ENCODE data around the gene DDIAS. TPM values are rescaled to one million over a fixed set of nuclear protein-coding genes. Genes with fewer than 3 reads are reported as not detected.

The DDIAS gene
- total and polyA plus RNA-seq, 10 of the 15 experiments (the other 5 are each of a cell fraction or from before 2014, with no cell fraction given) = 6.9 to 27.8 (median 12.9) TPM

DNA sequence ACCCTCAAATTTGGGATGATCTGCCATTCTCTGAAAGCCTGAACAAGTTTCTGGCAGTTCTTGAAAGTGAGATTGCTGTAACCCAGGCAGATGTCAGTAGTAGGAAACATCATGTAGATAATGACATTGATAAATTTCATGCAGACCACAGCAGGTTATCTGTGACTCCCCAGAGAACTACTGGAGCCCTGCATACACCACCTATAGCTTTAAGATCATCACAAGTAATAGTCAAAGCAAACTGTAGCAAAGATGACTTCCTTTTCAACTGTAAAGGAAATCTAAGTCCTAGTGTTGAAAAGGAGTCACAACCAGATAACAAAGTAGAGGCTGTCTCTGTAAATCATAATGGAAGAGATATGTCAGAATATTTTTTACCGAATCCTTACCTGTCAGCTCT is 31.0 kb downstream of the DDIAS start:
- DNase-seq (ENCODE audit: low read depth, low spot score) (no peak), ATAC-seq (no peak), FAIRE-seq (no peak)
- WGBS (ENCODE audit: insufficient coverage, insufficient replicate concordance, low lambda C conversion rate, missing lambda C conversion rate) = 100% methylated on average over 1 of the region's 1 CpG
- Histone ChIP-seq H3K27me3 (replicated peaks in 1 of 2; ENCODE audit: control insufficient read depth in 2 of 2, insufficient read depth in 2 of 2, low read length in 1 of 2) (no peaks in the 10 kb centered on the region), H3K27ac (ENCODE audit: control insufficient read depth, insufficient read depth) (no peak overlapping the region), H3K9ac (ENCODE audit: control insufficient read depth, insufficient read depth, low read length) (no peak overlapping the region), H3K36me3 (ENCODE audit: control insufficient read depth in 2 of 2, insufficient read depth in 2 of 2, low read length in 1 of 2) (peaks cover 0 to 2% of the 10 kb centered on the region in 2 experiments; a peak in 2 of 4 replicates), H3K4me2 (ENCODE audit: control insufficient read depth, insufficient read depth) (no peak overlapping the region), H2AFZ (ENCODE audit: control insufficient read depth, low read depth, low read length) (no peak overlapping the region), H3K4me3 (no peak overlapping the region), H3K79me2 (ENCODE audit: control insufficient read depth, insufficient read depth, low read length) (no peaks in the 10 kb centered on the region), H3K4me1 (ENCODE audit: control insufficient read depth, insufficient read depth, low read length) (peaks cover 13% of the 10 kb centered on the region), H4K20me1 (ENCODE audit: control insufficient read depth, insufficient read depth) (no peaks in the 10 kb centered on the region), H3K9me3 (replicated peaks; ENCODE audit: control insufficient read depth, insufficient read depth, low read length) (no peaks in the 10 kb centered on the region)
- POLR2A ChIA-PET = interaction anchor here (0.8 to 2.2 kb wide), 5 partner anchors 14 to 131 kb away, joined by 3 to 6 read pairs (median 3); no protein-coding TSS in a partner anchor
- in situ Hi-C loops (cut with MboI) = no loop called here
- SMC1A ChIA-PET (ENCODE audit: uncharacterized antibody, unreplicated experiment) = interaction anchor here (0.7 to 6.7 kb wide), 6 partner anchors 14 to 224 kb away, joined by 3 to 85 read pairs (median 6); partner anchors contain the start of gene RAB30
- RAD21 ChIA-PET (ENCODE audit: unreplicated experiment) = interaction anchor here (0.6 to 3.4 kb wide), 8 partner anchors 9 to 130 kb away, joined by 3 to 31 read pairs (median 4); partner anchors contain the start of gene PRCP
- BruUV-seq (replicated peaks) = no TSS peak
- CTCF ChIA-PET = interaction anchor here (0.7 to 3.5 kb wide), 6 partner anchors 12 to 316 kb away, joined by 3 to 14 read pairs (median 11); no protein-coding TSS in a partner anchor
- intact Hi-C loops (cut with micrococcal nuclease; ENCODE audit: unreplicated experiment) = no loop called here
- TF ChIP-seq NRF1 (conservative IDR thresholded peaks at IDR 0.05; ENCODE audit: low read depth, low read length) (no peak), MYC (IDR thresholded peaks at IDR 0.05; ENCODE audit: insufficient read depth, insufficient read length, insufficient replicate concordance, low read length, severe bottlenecking) (no peak), CBX5 (IDR thresholded peaks at IDR 0.05; ENCODE audit: low read depth) (no peak), TBL1XR1 (IDR thresholded peaks at IDR 0.05; ENCODE audit: low read depth, low read length) (no peak), SUZ12 (IDR thresholded peaks at IDR 0.05; ENCODE audit: unreplicated experiment) (no peak), NFIC (IDR thresholded peaks at IDR 0.05; ENCODE audit: low read depth, low read length) (no peak), CBX3 (IDR thresholded peaks at IDR 0.05; ENCODE audit: borderline replicate concordance, low read depth) (no peak), GABPA (IDR thresholded peaks at IDR 0.05; ENCODE audit: low read depth) (no peak), SMAD1 (IDR thresholded peaks at IDR 0.05; ENCODE audit: low read depth, partially characterized antibody) (no peak), POLR2A (IDR thresholded peaks at IDR 0.05; ENCODE audit: low read depth, low read length) (no peak)
- TF ChIP-seq, protein P1, sequence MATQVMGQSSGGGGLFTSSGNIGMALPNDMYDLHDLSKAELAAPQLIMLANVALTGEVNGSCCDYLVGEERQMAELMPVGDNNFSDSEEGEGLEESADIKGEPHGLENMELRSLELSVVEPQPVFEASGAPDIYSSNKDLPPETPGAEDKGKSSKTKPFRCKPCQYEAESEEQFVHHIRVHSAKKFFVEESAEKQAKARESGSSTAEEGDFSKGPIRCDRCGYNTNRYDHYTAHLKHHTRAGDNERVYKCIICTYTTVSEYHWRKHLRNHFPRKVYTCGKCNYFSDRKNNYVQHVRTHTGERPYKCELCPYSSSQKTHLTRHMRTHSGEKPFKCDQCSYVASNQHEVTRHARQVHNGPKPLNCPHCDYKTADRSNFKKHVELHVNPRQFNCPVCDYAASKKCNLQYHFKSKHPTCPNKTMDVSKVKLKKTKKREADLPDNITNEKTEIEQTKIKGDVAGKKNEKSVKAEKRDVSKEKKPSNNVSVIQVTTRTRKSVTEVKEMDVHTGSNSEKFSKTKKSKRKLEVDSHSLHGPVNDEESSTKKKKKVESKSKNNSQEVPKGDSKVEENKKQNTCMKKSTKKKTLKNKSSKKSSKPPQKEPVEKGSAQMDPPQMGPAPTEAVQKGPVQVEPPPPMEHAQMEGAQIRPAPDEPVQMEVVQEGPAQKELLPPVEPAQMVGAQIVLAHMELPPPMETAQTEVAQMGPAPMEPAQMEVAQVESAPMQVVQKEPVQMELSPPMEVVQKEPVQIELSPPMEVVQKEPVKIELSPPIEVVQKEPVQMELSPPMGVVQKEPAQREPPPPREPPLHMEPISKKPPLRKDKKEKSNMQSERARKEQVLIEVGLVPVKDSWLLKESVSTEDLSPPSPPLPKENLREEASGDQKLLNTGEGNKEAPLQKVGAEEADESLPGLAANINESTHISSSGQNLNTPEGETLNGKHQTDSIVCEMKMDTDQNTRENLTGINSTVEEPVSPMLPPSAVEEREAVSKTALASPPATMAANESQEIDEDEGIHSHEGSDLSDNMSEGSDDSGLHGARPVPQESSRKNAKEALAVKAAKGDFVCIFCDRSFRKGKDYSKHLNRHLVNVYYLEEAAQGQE (IDR thresholded peaks at IDR 0.05; ENCODE audit: low read depth, low read length) = no peak
- TF ChIP-seq, protein P2, sequence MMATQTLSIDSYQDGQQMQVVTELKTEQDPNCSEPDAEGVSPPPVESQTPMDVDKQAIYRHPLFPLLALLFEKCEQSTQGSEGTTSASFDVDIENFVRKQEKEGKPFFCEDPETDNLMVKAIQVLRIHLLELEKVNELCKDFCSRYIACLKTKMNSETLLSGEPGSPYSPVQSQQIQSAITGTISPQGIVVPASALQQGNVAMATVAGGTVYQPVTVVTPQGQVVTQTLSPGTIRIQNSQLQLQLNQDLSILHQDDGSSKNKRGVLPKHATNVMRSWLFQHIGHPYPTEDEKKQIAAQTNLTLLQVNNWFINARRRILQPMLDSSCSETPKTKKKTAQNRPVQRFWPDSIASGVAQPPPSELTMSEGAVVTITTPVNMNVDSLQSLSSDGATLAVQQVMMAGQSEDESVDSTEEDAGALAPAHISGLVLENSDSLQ (IDR thresholded peaks at IDR 0.05) = peak; percentile 47; the same call in 1 of the 2 replicates
- TF ChIP-seq, protein P3, sequence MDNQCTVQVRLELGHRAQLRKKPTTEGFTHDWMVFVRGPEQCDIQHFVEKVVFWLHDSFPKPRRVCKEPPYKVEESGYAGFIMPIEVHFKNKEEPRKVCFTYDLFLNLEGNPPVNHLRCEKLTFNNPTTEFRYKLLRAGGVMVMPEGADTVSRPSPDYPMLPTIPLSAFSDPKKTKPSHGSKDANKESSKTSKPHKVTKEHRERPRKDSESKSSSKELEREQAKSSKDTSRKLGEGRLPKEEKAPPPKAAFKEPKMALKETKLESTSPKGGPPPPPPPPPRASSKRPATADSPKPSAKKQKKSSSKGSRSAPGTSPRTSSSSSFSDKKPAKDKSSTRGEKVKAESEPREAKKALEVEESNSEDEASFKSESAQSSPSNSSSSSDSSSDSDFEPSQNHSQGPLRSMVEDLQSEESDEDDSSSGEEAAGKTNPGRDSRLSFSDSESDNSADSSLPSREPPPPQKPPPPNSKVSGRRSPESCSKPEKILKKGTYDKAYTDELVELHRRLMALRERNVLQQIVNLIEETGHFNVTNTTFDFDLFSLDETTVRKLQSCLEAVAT (IDR thresholded peaks at IDR 0.05) = no peak
- TF ChIP-seq, protein P4, sequence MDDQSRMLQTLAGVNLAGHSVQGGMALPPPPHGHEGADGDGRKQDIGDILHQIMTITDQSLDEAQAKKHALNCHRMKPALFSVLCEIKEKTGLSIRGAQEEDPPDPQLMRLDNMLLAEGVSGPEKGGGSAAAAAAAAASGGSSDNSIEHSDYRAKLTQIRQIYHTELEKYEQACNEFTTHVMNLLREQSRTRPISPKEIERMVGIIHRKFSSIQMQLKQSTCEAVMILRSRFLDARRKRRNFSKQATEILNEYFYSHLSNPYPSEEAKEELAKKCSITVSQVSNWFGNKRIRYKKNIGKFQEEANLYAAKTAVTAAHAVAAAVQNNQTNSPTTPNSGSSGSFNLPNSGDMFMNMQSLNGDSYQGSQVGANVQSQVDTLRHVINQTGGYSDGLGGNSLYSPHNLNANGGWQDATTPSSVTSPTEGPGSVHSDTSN (IDR thresholded peaks at IDR 0.05; ENCODE audit: insufficient replicate concordance, low read depth, low read length) = peak; percentile 5
